HS-5 (cell line): ENCODE measurements around the gene INPP5E.

Experiments used
- DNase-seq: peaks from one replicate; pipeline ENCODE4 v3.0.0-alpha.2; 2012; ENCODE audit warnings: low read depth

The INPP5E gene, protein sequence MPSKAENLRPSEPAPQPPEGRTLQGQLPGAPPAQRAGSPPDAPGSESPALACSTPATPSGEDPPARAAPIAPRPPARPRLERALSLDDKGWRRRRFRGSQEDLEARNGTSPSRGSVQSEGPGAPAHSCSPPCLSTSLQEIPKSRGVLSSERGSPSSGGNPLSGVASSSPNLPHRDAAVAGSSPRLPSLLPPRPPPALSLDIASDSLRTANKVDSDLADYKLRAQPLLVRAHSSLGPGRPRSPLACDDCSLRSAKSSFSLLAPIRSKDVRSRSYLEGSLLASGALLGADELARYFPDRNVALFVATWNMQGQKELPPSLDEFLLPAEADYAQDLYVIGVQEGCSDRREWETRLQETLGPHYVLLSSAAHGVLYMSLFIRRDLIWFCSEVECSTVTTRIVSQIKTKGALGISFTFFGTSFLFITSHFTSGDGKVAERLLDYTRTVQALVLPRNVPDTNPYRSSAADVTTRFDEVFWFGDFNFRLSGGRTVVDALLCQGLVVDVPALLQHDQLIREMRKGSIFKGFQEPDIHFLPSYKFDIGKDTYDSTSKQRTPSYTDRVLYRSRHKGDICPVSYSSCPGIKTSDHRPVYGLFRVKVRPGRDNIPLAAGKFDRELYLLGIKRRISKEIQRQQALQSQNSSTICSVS

GRCh38 chr9:136439481-136440408 lies at the start of gene INPP5E:
Gene INPP5E, minus strand, starts transcription at chr9:136439845. Its CDS starts 426 bp downstream, at chr9:136439419.
- no peak for DNase-seq

DNA sequence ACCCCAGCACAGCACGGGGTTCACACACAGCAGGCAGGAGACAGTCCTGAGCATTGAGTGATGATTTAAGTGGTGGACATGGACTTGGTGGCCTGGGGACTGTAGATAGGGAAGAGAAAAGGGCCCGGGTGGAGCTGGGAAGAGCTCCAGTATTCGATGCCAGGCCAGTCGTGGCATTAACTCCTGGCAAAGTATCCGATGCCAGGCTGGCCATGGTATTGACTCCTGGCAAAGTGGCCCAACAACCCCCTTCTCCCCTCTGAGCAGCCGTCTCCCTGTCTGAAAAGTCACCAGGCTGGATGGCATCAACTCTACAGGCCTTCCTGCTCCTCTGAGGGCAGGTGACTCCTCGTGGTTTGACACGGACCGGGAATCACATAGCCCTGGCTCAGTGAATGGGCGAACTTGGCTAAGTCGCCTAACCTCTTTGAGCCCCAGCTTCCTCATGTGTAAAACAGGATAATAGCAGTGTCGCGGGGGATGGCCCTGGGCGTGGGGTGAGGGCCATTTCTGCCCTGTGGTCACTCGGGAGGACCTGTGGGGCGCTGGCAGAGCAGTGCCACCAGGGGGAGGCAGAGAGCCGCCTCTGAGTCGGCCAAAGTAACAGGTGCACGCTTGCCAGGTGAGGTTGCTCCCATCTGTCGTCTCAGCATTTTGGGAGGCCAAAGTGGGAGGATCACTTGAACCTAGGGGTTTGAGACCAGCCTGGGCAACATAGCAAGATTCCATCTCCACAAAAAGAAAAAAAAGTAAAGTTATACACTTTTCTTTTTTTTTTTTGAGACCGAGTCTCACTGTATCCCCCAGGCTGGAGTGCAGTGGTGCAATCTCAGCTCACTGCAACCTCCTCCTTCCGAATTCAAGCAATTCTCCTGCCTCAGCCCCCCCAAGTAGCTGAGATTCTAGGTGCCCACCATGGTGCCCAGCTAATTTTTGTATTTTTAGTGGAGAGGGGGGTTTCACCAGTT lies 48.9 kb upstream of the INPP5E start:
- no peak for DNase-seq

- DNase-seq = no peak
These were observed 48.0 kb upstream of the INPP5E start for GRCh38 chr9:136487672-136488071.

DNA sequence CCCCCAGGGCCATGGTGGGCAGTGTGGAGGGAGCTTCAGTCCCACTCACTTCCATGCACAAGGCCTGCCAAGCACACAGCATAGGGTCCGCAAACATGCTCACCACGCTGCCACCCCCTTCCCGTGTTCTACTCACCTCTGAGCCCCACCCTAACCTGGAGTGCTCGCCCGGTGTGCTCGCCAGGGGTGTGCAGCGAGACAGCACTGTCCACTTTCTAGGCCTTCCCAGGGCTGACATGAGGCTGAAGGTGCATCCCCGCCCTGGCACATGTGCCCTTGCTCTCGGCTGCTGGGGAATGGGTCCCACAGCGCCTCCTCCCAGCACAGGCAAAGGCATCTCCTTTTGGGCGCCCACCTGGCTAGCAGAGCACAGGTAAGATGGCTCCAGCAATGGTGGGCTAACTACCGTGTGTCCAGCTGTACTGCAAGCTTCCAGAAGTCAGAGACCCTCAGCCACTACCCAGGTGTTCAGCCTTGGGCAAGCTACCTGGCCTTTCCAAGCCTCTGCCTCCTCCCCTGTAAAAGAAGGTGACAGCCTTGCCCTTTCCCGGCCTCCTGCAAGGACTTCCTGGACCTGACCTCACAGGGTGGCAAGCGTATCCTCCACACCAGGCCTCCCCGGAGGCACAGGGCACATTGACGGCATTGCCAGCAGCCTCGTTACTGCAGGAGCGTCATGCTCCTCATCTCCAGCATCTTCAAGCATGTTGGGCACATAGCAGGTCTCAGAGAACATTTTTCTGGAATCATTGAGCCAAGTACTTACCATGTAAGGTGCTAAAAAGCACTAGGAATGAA lies 47.4 kb upstream of the INPP5E start:
- DNase-seq = no peak

DNA sequence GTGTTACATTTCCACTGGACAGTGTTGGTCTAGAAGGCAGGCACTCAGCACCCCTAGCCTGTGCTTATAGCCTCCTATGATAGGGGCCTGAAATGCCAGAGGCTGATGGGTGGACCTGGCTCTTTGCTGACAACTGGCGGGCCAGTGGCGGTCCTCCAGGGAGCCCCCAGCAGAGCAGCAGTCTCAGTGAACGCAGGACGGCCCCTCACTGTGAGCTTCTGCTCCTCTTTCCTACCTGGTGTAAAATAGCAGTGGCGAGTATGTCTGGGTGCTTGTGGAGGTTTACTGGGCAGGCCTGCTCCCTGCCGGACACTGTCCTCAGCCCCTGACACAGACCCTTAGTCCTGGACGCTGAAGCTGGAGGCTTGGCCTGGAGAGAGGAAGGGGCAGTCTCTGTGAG lies 46.5 kb upstream of the INPP5E start:
- DNase-seq = no peak

GRCh38 chr9:136485049-136486045 lies 45.7 kb upstream of the INPP5E start:
- DNase-seq = peak; percentile 32

DNA sequence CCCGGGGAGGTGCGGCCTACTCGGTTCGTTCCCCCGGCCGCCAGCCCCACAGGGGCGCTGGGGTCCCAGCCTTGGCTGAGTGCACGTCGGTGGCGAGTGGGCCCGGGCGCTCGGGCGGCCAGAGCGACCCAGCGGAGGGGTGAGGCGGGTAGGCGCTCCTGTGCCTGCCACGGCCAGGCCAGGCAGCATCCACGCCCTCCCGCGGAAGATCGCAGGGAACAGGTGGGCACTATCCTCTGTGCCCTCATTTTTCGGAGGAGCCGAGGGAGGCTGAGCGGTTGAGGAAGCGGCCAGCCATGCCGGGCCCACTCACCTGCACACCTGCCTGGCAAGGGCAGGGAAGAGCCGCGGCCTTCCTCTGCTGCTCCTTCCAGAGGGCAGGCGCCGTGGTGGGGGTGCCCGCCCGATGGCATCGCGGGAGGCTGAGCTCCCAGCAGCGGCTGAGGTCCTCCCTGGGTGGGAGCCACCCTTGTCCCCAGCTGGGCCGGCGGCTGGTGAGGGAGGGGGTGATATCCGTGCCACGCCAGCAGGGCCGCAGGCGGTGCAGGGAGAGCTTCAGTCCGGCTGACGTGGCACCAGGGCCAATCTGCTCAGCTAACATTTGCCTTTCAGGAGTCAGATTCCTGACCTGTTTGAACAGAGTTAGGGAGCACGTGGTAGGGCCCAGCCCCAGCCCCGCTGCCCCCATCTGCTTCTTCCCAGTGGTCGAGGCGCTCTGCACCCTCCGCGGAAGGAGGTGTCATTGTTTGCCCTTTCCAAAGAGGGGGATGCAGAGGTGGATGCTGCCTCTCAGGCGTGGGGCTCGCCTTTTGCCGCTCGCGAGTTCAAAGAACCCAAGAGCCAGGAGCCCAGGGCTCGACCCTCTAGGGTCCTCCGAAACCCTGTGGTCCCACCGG lies 44.8 kb upstream of the INPP5E start:
- no peak for DNase-seq

GRCh38 chr9:136483589-136484152 lies 44.0 kb upstream of the INPP5E start:
- peak; percentile 54 for DNase-seq

GRCh38 chr9:136482793-136483588 lies 43.3 kb upstream of the INPP5E start, which contains the start of gene SEC16A:
Gene SEC16A, minus strand, starts transcription at chr9:136483040. Its CDS starts 5,425 bp downstream, at chr9:136477615.
- DNase-seq = peak; percentile 87

DNA sequence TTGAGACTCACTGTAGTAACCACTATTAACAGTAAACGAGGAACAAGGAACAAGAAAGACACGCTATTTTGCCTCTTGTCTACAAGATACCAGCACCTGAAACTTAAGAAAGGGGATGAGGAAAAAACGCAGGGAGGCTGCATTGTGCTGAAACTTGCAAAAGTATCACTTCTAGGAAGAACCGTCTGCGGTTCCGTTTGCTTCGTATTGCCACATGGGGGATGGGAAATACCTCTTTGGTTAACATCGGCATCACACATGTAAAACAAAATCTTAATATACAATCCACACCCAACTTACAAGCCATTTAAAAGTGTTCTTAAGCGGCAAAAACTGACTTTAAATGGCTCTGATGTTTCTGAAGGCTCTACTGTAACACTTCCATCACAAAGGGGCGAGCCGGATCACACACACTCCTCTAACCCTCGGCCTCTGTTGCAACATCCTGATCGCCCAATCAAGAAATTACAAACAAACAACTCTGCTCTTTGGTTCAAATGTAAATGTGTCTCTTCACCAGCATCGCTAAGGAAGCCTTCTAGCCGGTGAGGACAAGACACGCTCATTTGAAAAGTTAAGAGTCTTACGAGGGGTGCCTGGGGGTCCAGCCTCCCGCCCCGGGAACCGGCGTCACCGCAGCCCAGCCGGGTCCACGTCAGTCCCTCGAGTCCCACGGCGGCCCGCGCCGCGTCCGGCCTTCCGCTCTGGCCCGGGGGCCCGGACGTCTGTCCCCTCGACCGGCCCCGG lies 42.6 kb upstream of the INPP5E start:
- DNase-seq = no peak

DNA sequence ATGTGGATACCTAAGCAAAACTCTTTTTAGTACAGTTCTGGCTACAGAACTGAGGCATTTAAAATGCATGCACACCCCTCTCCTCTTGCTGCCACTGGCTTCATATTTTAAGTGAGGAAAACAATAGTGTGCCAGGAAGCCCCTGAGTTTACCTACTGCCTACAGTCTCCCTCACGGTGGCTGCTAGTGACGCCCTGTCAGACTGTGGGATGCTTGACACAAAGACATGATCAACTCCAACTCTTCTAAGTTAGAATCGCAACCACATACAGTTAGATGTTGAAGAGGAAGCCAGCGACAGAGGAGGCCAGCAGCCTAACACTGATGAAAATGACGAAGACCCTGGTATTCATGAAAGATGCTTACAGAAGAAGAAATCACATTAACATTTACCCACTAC lies 41.9 kb upstream of the INPP5E start:
- DNase-seq = no peak

DNA sequence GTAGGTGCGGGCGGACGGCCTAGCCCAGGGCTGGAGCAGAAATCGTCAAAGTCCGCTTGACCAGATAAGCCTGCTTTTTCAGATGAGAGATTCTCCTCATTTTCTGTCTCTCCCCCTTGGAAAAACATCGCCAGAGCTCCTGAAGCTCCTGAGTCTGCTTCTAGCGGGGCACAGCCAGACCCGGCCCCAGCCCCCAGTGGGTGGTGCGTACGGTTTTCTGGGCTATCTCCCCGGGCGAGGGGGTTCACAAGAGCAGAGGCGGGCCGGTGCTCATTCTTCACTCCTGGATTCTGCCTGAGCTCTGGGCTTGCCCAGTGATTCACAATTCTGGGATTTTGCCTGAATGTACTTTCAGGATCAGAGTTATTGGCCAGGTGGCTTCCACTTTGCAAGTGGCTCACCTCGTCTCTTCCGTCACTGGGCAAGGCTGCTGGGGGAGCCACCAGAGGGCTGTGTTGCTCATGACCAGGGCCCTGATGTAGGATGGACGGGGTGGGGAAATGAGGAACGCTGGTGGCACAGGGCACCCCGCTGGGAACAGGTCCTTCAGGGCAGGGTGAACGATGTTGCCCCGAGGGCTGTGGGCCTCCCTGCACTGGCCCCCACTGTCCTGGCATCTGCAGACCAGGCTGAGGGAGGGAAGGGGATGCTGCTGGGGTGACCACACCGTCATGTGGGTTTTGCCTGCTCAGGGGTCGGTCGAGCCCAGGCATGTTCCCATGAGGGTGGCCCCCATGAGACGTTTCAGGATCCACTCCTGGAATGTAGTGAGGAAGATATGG lies 36.9 kb upstream of the INPP5E start:
- no peak for DNase-seq

GRCh38 chr9:136474974-136475865 lies 35.6 kb upstream of the INPP5E start:
- DNase-seq = no peak

GRCh38 chr9:136474021-136474640 lies 34.5 kb upstream of the INPP5E start:
- DNase-seq = no peak
